HepG2 (cell line): ENCODE data around the gene ZNF687. TPM values are rescaled to one million over a fixed set of nuclear protein-coding genes. Genes with fewer than 3 reads are reported as not detected.
A peak's percentile ranks its signal among the peaks of the same experiment; 100 is the strongest.

Experiments
- AHR ChIP-seq: IDR thresholded peaks from 2 replicates; pipeline ENCODE4 v1.6.1; 2018; ENCODE audit warnings: missing genetic modification reagents, missing compliant biosample characterization
- AKAP8 ChIP-seq: sonication (generic); formaldehyde crosslinking; IDR thresholded peaks from 2 replicates; pipeline ENCODE4 v1.5.1; 2020; ENCODE audit warnings: mild to moderate bottlenecking, missing genetic modification reagents
- ATF7-NPFF ChIP-seq: sonication (generic); formaldehyde crosslinking; IDR thresholded peaks from 2 replicates; pipeline ENCODE4 v1.8.1; 2023; ENCODE audit warnings: mild to moderate bottlenecking, low read depth, missing genetic modification reagents, moderate library complexity
- ELF1 ChIP-seq: sonication (generic); formaldehyde crosslinking; IDR thresholded peaks from 2 replicates; pipeline ENCODE4 v1.4.0; 2020; ENCODE audit warnings: missing genetic modification reagents
- ETV5 ChIP-seq: IDR thresholded peaks from 2 replicates; pipeline ENCODE4 v1.6.1; 2018; ENCODE audit warnings: missing biosample characterization, missing genetic modification reagents, inconsistent platforms, borderline replicate concordance
- FOXK1 ChIP-seq: sonication (generic); formaldehyde crosslinking; IDR thresholded peaks from 2 replicates; pipeline ENCODE4 v1.4.0; 2020; ENCODE audit warnings: low read depth, missing genetic modification reagents, borderline replicate concordance
- GPN1 ChIP-seq: sonication (generic); formaldehyde crosslinking; IDR thresholded peaks from 2 replicates; pipeline ENCODE4 v1.5.1; 2020; ENCODE audit warnings: missing genetic modification reagents, borderline replicate concordance
- HNRNPK ChIP-seq: fragments of 200-400 bp; formaldehyde crosslinking; IDR thresholded peaks from 2 replicates; pipeline ENCODE4 v1.6.1; 2018; ENCODE audit warnings: low read length, low read depth, moderate library complexity, mild to moderate bottlenecking; ENCODE audit not compliant: poor library complexity, severe bottlenecking
- HNRNPLL ChIP-seq: fragments of 200-400 bp; formaldehyde crosslinking; IDR thresholded peaks from 2 replicates; pipeline ENCODE4 v1.6.1; 2017; ENCODE audit warnings: mild to moderate bottlenecking, low read depth, low read length; ENCODE audit not compliant: poor library complexity, severe bottlenecking
- KAT7 ChIP-seq: IDR thresholded peaks from 2 replicates; pipeline ENCODE4 v1.6.1; 2018; ENCODE audit warnings: borderline replicate concordance, missing compliant biosample characterization
- KLF16 ChIP-seq, 2 experiments: sonication (generic) in 1 of 2; formaldehyde crosslinking in 1 of 2; IDR thresholded peaks; 2 replicates each; pipeline versions ENCODE4 v1.6.1 to v1.8.0; 2016 to 2023; ENCODE audit warnings: missing genetic modification reagents in 2 of 2, missing compliant biosample characterization in 1 of 2
- NR1H2 ChIP-seq: sonication (generic); formaldehyde crosslinking; IDR thresholded peaks from 2 replicates; pipeline ENCODE4 v1.8.1; 2022; ENCODE audit warnings: low read depth, missing genetic modification reagents, borderline replicate concordance
- RARG ChIP-seq: sonication (generic); formaldehyde crosslinking; IDR thresholded peaks from 2 replicates; pipeline ENCODE4 v1.4.0; 2020; ENCODE audit warnings: low read depth, mild to moderate bottlenecking, missing genetic modification reagents
- SAFB2 ChIP-seq: sonication (generic); formaldehyde crosslinking; IDR thresholded peaks from 2 replicates; pipeline ENCODE4 v1.5.1; 2020; ENCODE audit warnings: missing genetic modification reagents, low read depth, mild to moderate bottlenecking, borderline replicate concordance
- TAF1 ChIP-seq: sonication (generic); formaldehyde crosslinking; IDR thresholded peaks from 2 replicates; pipeline ENCODE4 v1.4.0; 2020; ENCODE audit warnings: missing genetic modification reagents
- TEAD3 ChIP-seq: optimal IDR thresholded peaks from 2 replicates; pipeline ENCODE3; 2016; ENCODE audit warnings: borderline replicate concordance
- YY1 ChIP-seq: IDR thresholded peaks from 2 replicates; pipeline ENCODE4 v1.6.1; 2011; ENCODE audit warnings: low read length, low read depth, moderate library complexity, mild to moderate bottlenecking; ENCODE audit not compliant: insufficient read depth, insufficient replicate concordance
- ZFP37 ChIP-seq: sonication (generic); formaldehyde crosslinking; IDR thresholded peaks from 2 replicates; pipeline ENCODE4 v1.4.0; 2020; ENCODE audit warnings: missing genetic modification reagents, borderline replicate concordance
- ZNF138 ChIP-seq: sonication (generic); formaldehyde crosslinking; IDR thresholded peaks from 2 replicates; pipeline ENCODE4 v1.5.0; 2020; ENCODE audit warnings: mild to moderate bottlenecking, low read depth, missing genetic modification reagents
- ZNF367 ChIP-seq: sonication (generic); formaldehyde crosslinking; IDR thresholded peaks from 2 replicates; pipeline ENCODE4 v1.4.0; 2020; ENCODE audit warnings: missing genetic modification reagents, borderline replicate concordance
- ZSCAN12 ChIP-seq: sonication (generic); formaldehyde crosslinking; IDR thresholded peaks from 2 replicates; pipeline ENCODE4 v1.9.0; 2021; ENCODE audit warnings: mild to moderate bottlenecking, missing genetic modification reagents
- polyA plus RNA-seq, 8 experiments: library from polyadenylated mRNA; depleted of rRNA in 3 of 8; stranded (reverse) in 7 of 8; unstranded in 1 of 8; fragments of >200 nt; fragmentation: Illumina TruSeq in 4 of 8; extraction: Trizol in 4 of 8; gene quantifications; 2 replicates each; pipeline versions ENCODE4 v1.2.1 to v1.2.3, GENCODE V29; 2011 to 2016; ENCODE audit warnings: low read depth in 4 of 8, missing spikeins in 1 of 8, mixed read lengths in 1 of 8; ENCODE audit not compliant: insufficient read depth in 1 of 8
- total RNA-seq, 5 experiments: library from RNA; depleted of rRNA; stranded (reverse); fragments of >200 nt; fragmentation: Illumina TruSeq; extraction: Trizol; gene quantifications; 2 replicates each; pipeline ENCODE4 v1.2.3, GENCODE V29; 2016; ENCODE audit warnings: low read depth in 1 of 5
- TF ChIP-seq, protein P1 (sequence below): sonication (generic); formaldehyde crosslinking; IDR thresholded peaks from 2 replicates; pipeline ENCODE4 v1.5.1; 2020; ENCODE audit warnings: missing genetic modification reagents, mild to moderate bottlenecking, borderline replicate concordance
- TF ChIP-seq, protein P2 (sequence below): sonication (generic); formaldehyde crosslinking; IDR thresholded peaks from 2 replicates; pipeline ENCODE4 v1.5.1; 2020; ENCODE audit warnings: missing genetic modification reagents, mild to moderate bottlenecking, borderline replicate concordance
- TF ChIP-seq, protein P3 (sequence below): sonication (generic); formaldehyde crosslinking; IDR thresholded peaks from 2 replicates; pipeline ENCODE4 v1.8.0; 2022; ENCODE audit warnings: mild to moderate bottlenecking, missing genetic modification reagents, moderate library complexity
- TF ChIP-seq, protein P4 (sequence below): sonication (generic); formaldehyde crosslinking; IDR thresholded peaks from 2 replicates; pipeline ENCODE4 v1.4.0; 2020; ENCODE audit warnings: mild to moderate bottlenecking, missing genetic modification reagents

The ZNF687 gene
- total and polyA plus RNA-seq, 2 of the 13 experiments (the other 11 are each of a cell fraction or from before 2014, with no cell fraction given): 14.1 to 16.5 TPM

DNA sequence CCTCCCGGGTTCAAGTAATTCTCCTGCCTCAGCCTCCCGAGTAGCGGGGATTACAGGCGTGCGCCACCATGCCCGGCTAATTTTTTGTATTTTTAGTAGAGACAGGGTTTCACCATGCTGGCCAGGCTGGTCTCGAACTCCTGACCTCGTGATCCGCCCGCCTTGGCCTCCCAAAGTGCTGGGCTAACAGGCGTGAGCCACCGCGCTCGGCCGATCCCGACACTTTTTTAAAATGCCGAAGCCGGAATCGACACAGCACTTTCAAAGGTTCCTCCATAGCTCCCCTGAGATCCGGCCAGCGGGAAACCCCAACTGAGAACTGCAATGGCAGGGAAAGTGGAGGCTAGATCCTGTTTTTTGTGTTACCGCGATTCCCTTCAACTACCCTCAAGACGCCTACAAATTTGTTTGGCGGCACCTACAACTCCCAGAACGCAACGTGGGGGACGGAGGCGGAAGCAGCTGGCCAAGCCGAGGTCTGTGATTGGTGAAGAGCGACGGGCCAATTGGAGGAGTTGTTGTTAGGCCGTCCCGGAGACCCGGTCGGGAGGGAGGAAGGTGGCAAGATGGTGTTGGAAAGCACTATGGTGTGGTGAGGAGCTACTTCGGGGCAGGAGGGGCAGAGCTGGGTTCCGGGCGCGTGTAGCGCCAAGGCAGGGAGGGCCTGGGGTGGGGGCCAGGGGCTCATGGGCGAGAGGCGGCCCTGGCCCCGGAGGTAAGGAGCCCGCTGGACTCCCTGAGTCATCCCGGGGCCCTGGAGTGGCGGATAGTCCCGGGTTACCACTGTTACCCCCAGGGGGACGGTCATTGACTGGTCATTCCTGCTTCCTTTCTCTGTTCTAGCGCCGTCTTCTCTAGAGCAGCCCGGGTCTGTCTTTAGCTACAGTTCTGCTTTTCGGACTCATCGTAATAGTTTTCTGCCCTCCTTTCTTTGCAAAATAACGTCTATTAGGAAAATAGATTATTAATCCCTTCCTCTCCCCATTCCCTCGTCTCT is 27.6 kb upstream of the ZNF687 start, which contains the start of gene PSMD4 (continued):
- no peak for TF ChIP-seq GPN1 (CRISPR knock-in tag)
- no peak for TF ChIP-seq ZNF367 (CRISPR knock-in tag)
- 0 out of 2 replicates have a peak, but pooled peaks have one; percentile 21 for TF ChIP-seq AHR
- TF ChIP-seq FOXK1 (CRISPR knock-in tag): peak; percentile 71; the same call in 1 of the 2 replicates
- TF ChIP-seq, protein P1, sequence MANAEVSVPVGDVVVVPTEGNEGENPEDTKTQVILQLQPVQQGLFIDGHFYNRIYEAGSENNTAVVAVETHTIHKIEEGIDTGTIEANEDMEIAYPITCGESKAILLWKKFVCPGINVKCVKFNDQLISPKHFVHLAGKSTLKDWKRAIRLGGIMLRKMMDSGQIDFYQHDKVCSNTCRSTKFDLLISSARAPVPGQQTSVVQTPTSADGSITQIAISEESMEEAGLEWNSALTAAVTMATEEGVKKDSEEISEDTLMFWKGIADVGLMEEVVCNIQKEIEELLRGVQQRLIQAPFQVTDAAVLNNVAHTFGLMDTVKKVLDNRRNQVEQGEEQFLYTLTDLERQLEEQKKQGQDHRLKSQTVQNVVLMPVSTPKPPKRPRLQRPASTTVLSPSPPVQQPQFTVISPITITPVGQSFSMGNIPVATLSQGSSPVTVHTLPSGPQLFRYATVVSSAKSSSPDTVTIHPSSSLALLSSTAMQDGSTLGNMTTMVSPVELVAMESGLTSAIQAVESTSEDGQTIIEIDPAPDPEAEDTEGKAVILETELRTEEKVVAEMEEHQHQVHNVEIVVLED: peak; percentile 77
- TF ChIP-seq, protein P2, sequence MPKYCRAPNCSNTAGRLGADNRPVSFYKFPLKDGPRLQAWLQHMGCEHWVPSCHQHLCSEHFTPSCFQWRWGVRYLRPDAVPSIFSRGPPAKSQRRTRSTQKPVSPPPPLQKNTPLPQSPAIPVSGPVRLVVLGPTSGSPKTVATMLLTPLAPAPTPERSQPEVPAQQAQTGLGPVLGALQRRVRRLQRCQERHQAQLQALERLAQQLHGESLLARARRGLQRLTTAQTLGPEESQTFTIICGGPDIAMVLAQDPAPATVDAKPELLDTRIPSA (CRISPR knock-in tag): no peak
- no peak; the same call in 1 of the 2 replicates for TF ChIP-seq SAFB2 (CRISPR knock-in tag)
- no peak for TF ChIP-seq TEAD3 (CRISPR knock-in tag)
- TF ChIP-seq ATF7-NPFF (CRISPR knock-in tag): peak; percentile 81; the same call in 1 of the 2 replicates
- TF ChIP-seq KLF16 (CRISPR knock-in tag; IDR thresholded peaks at IDR 0.05): peak in 1 of 2 experiments; percentile 58; a peak in 2 of 4 replicates
- TF ChIP-seq HNRNPK: peak; percentile 31
- peak; percentile 84 for TF ChIP-seq YY1
- TF ChIP-seq NR1H2 (CRISPR knock-in tag): peak; percentile 29; the same call in 1 of the 2 replicates
- 0 out of 2 replicates have a peak, but pooled peaks have one; percentile 31 for TF ChIP-seq ETV5 (CRISPR knock-in tag)
- TF ChIP-seq, protein P3, sequence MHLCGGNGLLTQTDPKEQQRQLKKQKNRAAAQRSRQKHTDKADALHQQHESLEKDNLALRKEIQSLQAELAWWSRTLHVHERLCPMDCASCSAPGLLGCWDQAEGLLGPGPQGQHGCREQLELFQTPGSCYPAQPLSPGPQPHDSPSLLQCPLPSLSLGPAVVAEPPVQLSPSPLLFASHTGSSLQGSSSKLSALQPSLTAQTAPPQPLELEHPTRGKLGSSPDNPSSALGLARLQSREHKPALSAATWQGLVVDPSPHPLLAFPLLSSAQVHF (CRISPR knock-in tag): 0 out of 2 replicates have a peak, but pooled peaks have one; percentile 43
- TF ChIP-seq ZNF138: no peak
- TF ChIP-seq AKAP8 (CRISPR knock-in tag): no peak
- peak; percentile 85 for TF ChIP-seq TAF1 (CRISPR knock-in tag)
- 0 out of 2 replicates have a peak, but pooled peaks have one; percentile 57 for TF ChIP-seq ZSCAN12 (CRISPR knock-in tag)
- peak; percentile 25 for TF ChIP-seq HNRNPLL
- TF ChIP-seq, protein P4, sequence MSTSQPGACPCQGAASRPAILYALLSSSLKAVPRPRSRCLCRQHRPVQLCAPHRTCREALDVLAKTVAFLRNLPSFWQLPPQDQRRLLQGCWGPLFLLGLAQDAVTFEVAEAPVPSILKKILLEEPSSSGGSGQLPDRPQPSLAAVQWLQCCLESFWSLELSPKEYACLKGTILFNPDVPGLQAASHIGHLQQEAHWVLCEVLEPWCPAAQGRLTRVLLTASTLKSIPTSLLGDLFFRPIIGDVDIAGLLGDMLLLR (CRISPR knock-in tag): peak; percentile 72; the same call in 1 of the 2 replicates
- peak; percentile 57; the same call in 1 of the 2 replicates for TF ChIP-seq KAT7 (CRISPR knock-in tag)
- no peak for TF ChIP-seq ZFP37 (CRISPR knock-in tag)
- TF ChIP-seq ELF1 (CRISPR knock-in tag): peak; percentile 99
- TF ChIP-seq RARG: no peak
